ENCODE results near the gene MOCS2.

DNA sequence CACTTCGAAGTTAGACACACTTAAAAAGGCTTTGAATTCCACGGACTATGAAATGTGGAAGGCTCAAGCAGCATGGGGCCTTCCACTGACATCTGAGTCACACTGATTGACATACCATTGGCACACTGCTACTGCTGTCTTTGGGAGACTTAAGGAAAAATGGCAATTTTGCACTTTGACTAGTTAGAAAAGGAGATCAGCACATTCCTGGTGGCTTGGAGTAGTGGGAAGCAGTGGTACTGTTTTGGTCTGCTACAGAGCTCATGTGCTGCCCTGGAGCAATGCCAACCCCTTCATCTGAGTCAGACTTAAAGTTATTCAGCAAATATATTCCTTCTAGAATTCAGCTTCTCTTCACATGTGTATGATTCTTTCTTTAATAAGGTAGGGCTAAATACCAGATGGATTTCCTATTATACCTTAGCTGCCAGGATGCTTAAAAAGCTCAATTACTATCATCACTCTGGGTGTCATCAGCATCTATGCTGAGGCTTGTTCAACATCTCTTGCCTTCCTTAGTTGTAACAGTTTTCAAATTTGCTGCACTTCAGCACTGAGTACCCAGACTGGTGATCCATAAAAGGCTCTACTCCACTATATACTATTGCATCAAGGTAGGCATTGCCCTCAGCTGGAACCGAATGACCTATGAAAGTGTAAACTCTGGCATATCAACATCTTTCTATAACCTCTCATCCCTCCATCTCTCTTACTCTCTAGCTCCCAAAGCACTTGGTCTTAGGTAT lies 42.3 kb upstream of the MOCS2 start:
- TF ChIP-seq, protein P1, sequence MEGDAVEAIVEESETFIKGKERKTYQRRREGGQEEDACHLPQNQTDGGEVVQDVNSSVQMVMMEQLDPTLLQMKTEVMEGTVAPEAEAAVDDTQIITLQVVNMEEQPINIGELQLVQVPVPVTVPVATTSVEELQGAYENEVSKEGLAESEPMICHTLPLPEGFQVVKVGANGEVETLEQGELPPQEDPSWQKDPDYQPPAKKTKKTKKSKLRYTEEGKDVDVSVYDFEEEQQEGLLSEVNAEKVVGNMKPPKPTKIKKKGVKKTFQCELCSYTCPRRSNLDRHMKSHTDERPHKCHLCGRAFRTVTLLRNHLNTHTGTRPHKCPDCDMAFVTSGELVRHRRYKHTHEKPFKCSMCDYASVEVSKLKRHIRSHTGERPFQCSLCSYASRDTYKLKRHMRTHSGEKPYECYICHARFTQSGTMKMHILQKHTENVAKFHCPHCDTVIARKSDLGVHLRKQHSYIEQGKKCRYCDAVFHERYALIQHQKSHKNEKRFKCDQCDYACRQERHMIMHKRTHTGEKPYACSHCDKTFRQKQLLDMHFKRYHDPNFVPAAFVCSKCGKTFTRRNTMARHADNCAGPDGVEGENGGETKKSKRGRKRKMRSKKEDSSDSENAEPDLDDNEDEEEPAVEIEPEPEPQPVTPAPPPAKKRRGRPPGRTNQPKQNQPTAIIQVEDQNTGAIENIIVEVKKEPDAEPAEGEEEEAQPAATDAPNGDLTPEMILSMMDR (conservative IDR thresholded peaks at IDR 0.05; ENCODE audit: low read length), result no peak
- no peak for TF ChIP-seq EZH2phosphoT487 (IDR thresholded peaks at IDR 0.05; ENCODE audit: borderline replicate concordance, low read depth, low read length)
